Fibroblast of skin of back (primary cell): ENCODE data around the gene NGFR.
A peak's percentile ranks its signal among the peaks of the same experiment; 100 is the strongest.

Source experiments
- DNase-seq: peaks from one replicate; pipeline ENCODE4 v3.0.0-alpha.2; 2013

Gene NGFR

GRCh38 chr17:49469831-49470810, 25.0 kb upstream of the NGFR start:
- DNase-seq = no peak

- DNase-seq = peak; percentile 12
Observed at GRCh38 chr17:49471089-49471683, 23.9 kb upstream of the NGFR start.

GRCh38 chr17:49471769-49472168, 23.3 kb upstream of the NGFR start:
- DNase-seq = no peak

- no peak for DNase-seq
Observed at GRCh38 chr17:49472527-49472926, 22.6 kb upstream of the NGFR start.

- no peak for DNase-seq
Observed at GRCh38 chr17:49473900-49474751, 21.0 kb upstream of the NGFR start.

GRCh38 chr17:49477709-49478108, 17.4 kb upstream of the NGFR start:
- DNase-seq = no peak

GRCh38 chr17:49480836-49481615, 14.1 kb upstream of the NGFR start:
- no peak for DNase-seq

- DNase-seq = peak; percentile 19
Observed at GRCh38 chr17:49482144-49482817, 12.8 kb upstream of the NGFR start.

GRCh38 chr17:49483599-49484509, 11.2 kb upstream of the NGFR start:
- no peak for DNase-seq

- DNase-seq = no peak
Observed at GRCh38 chr17:49484588-49484987, 10.5 kb upstream of the NGFR start.

GRCh38 chr17:49486012-49486641, 9.0 kb upstream of the NGFR start:
- DNase-seq = no peak

- DNase-seq = no peak
Observed at GRCh38 chr17:49487183-49487582, 7.9 kb upstream of the NGFR start.

- no peak for DNase-seq
Observed at GRCh38 chr17:49488612-49489011, 6.5 kb upstream of the NGFR start.

GRCh38 chr17:49489348-49489747, 5.7 kb upstream of the NGFR start:
- no peak for DNase-seq

- no peak for DNase-seq
Observed at GRCh38 chr17:49490276-49490675, 4.8 kb upstream of the NGFR start.

- no peak for DNase-seq
Observed at GRCh38 chr17:49491192-49491769, 3.8 kb upstream of the NGFR start.

- no peak for DNase-seq
Observed at GRCh38 chr17:49494399-49494985, 601 bp upstream of the NGFR start.

GRCh38 chr17:49495842-49496182, 719 bp downstream of the NGFR start:
- no peak for DNase-seq

GRCh38 chr17:49496183-49496866, 1.2 kb downstream of the NGFR start:
- DNase-seq = peak; percentile 42
